GM23338 (cell line): ENCODE results near the gene RIC3. TPM values are rescaled to one million over a fixed set of nuclear protein-coding genes. Genes with fewer than 3 reads are reported as not detected.

Source experiments
- ATAC-seq: fragments of 200-7000 bp; cut with Tn5 transposase; 3 replicates; pipeline ENCODE4 v1.9.1; 2020
- DNase-seq: peaks from one replicate; pipeline ENCODE4 v3.0.0-alpha.2; 2015; ENCODE audit warnings: low spot score
- H2AFZ ChIP-seq: fragments of 200-600 bp; sonication (generic); 2 replicates; pipeline ENCODE4 v1.8.0; 2016; ENCODE audit warnings: antibody characterized with exemption, mild to moderate bottlenecking, moderate library complexity
- H3F3A ChIP-seq: fragments of 200-600 bp; sonication (generic); replicated peaks from 2 replicates; pipeline ENCODE4 v1.8.0; 2017; ENCODE audit warnings: antibody characterized with exemption, mixed run types, low read depth
- H3K27ac ChIP-seq: fragments of 200-600 bp; sonication (generic); 2 replicates; pipeline ENCODE4 v1.6.1; 2016; ENCODE audit warnings: low read depth
- H3K27me3 ChIP-seq: fragments of 200-600 bp; sonication (generic); 2 replicates; pipeline ENCODE4 v1.8.0; 2016; ENCODE audit warnings: mild to moderate bottlenecking, mixed run types, moderate library complexity; ENCODE audit not compliant: insufficient read depth
- H3K36me3 ChIP-seq: fragments of 200-600 bp; sonication (generic); 2 replicates; pipeline ENCODE4 v1.8.0; 2016; ENCODE audit warnings: mild to moderate bottlenecking; ENCODE audit not compliant: insufficient read depth
- H3K4me1 ChIP-seq: fragments of 200-600 bp; sonication (generic); 2 replicates; pipeline ENCODE4 v1.8.0; 2016; ENCODE audit warnings: mild to moderate bottlenecking, moderate library complexity; ENCODE audit not compliant: insufficient read depth
- H3K4me2 ChIP-seq: fragments of 200-600 bp; sonication (generic); 2 replicates; pipeline ENCODE4 v1.7.1; 2017; ENCODE audit warnings: mixed run types
- H3K4me3 ChIP-seq: fragments of 200-600 bp; sonication (generic); 2 replicates; pipeline ENCODE4 v1.6.1; 2016; ENCODE audit warnings: mixed run types
- H3K79me2 ChIP-seq: fragments of 200-600 bp; sonication (generic); replicated peaks from 2 replicates; pipeline ENCODE4 v1.8.0; 2017; ENCODE audit warnings: mild to moderate bottlenecking; ENCODE audit not compliant: insufficient read depth
- H3K9me2 ChIP-seq: fragments of 200-600 bp; sonication (generic); 2 replicates; pipeline ENCODE4 v1.8.0; 2017; ENCODE audit not compliant: insufficient read depth
- H4K20me1 ChIP-seq: fragments of 200-600 bp; sonication (generic); replicated peaks from 2 replicates; pipeline ENCODE4 v1.8.0; 2017; ENCODE audit warnings: mild to moderate bottlenecking; ENCODE audit not compliant: insufficient read depth
- H3K27ac Mint-ChIP-seq: 2 replicates; pipeline ENCODE4 v1.8.0; 2020; ENCODE audit warnings: inconsistent platforms, mild to moderate bottlenecking, moderate library complexity, mixed read lengths
- H3K27me3 Mint-ChIP-seq: 3 replicates; pipeline ENCODE4 v1.8.0; 2022; ENCODE audit warnings: low read depth, mild to moderate bottlenecking, moderate library complexity, mixed read lengths, inconsistent platforms; ENCODE audit not compliant: insufficient read depth, poor library complexity
- H3K36me3 Mint-ChIP-seq: 3 replicates; pipeline ENCODE4 v1.8.0; 2021; ENCODE audit warnings: low read depth, mild to moderate bottlenecking, inconsistent platforms, moderate library complexity, mixed read lengths
- H3K4me1 Mint-ChIP-seq: 3 replicates; pipeline ENCODE4 v1.8.0; 2020; ENCODE audit warnings: mild to moderate bottlenecking, inconsistent platforms, mixed read lengths
- H3K4me3 Mint-ChIP-seq: 3 replicates; pipeline ENCODE4 v1.8.0; 2021; ENCODE audit warnings: moderate library complexity, mild to moderate bottlenecking, inconsistent platforms, mixed read lengths
- H3K9me3 Mint-ChIP-seq: 3 replicates; pipeline ENCODE4 v1.8.0; 2020; ENCODE audit warnings: moderate library complexity, mild to moderate bottlenecking, inconsistent platforms, mixed read lengths
- CREB1 ChIP-seq: fragments of 250-450 bp; sonication (Bioruptor Pico); IDR thresholded peaks from 2 replicates; pipeline ENCODE4 v1.5.0; 2020; ENCODE audit warnings: low read depth, mild to moderate bottlenecking, moderate library complexity
- EZH2phosphoT487 ChIP-seq: fragments of 200-600 bp; sonication (generic); IDR thresholded peaks from one replicate; pipeline ENCODE4 v1.8.1; 2018; ENCODE audit warnings: antibody characterized with exemption; ENCODE audit not compliant: unreplicated experiment
- JUNB ChIP-seq: IDR thresholded peaks from one replicate; pipeline ENCODE4 v1.6.1; 2016; ENCODE audit warnings: antibody characterized with exemption; ENCODE audit not compliant: unreplicated experiment
- NANOG ChIP-seq: IDR thresholded peaks from 2 replicates; pipeline ENCODE4 v1.6.1; 2016; ENCODE audit warnings: antibody characterized with exemption, borderline replicate concordance
- POLR2AphosphoS5 ChIP-seq: IDR thresholded peaks from 2 replicates; pipeline ENCODE4 v1.6.1; 2016; ENCODE audit warnings: antibody characterized with exemption, low read depth
- REST ChIP-seq: IDR thresholded peaks from one replicate; pipeline ENCODE4 v1.6.1; 2018; ENCODE audit warnings: antibody characterized with exemption; ENCODE audit not compliant: unreplicated experiment
- STAT1 ChIP-seq: IDR thresholded peaks from one replicate; pipeline ENCODE4 v1.6.1; 2016; ENCODE audit warnings: antibody characterized with exemption; ENCODE audit not compliant: unreplicated experiment
- ZNF114 ChIP-seq: fragments of 250-450 bp; sonication (Bioruptor Pico); IDR thresholded peaks from 2 replicates; pipeline ENCODE4 v1.5.0; 2020; ENCODE audit warnings: mild to moderate bottlenecking, moderate library complexity
- ZNF462 ChIP-seq: fragments of 250-450 bp; sonication (Bioruptor Pico); IDR thresholded peaks from 2 replicates; pipeline ENCODE4 v1.5.0; 2020; ENCODE audit warnings: mild to moderate bottlenecking, moderate library complexity
- polyA plus RNA-seq: library from polyadenylated mRNA; unstranded; fragments of >200 nt; fragmentation: Nextera tagmentation; extraction: Ambion mirVana; gene quantifications from 2 replicates; pipeline ENCODE4 v1.2.1, GENCODE V29; 2016
- total RNA-seq: library from RNA; depleted of rRNA; stranded (reverse); fragments of >200 nt; shearing (Covaris generic); gene quantifications from 2 replicates; pipeline ENCODE4 v1.2.3, GENCODE V29; 2014
- TF ChIP-seq, protein P1 (sequence below), 2 experiments: fragments of 200-600 bp in 1 of 2; sonication (generic) in 1 of 2; conservative IDR thresholded peaks; 2 replicates each; pipeline versions ENCODE4 v1.5.1 to v1.6.1; 2016 to 2017; ENCODE audit warnings: antibody characterized with exemption in 2 of 2, low read depth in 2 of 2, mild to moderate bottlenecking in 2 of 2, moderate library complexity in 1 of 2
- TF ChIP-seq, protein P2 (sequence below): IDR thresholded peaks from 2 replicates; pipeline ENCODE4 v1.6.1; 2016; ENCODE audit warnings: antibody characterized with exemption

The RIC3 gene
- total and polyA plus RNA-seq, 2 experiments from 2014 or later = 17.8 to 21.3 TPM

GRCh38 chr11:8110396-8110795 is 58.4 kb downstream of the RIC3 start:
- no peak for ATAC-seq
- peaks cover 9% of the 10 kb centered on the region; the same call in 1 of the 2 replicates for H3K36me3 ChIP-seq
- no peaks in the 10 kb centered on the region for H3K4me1 ChIP-seq

More at GRCh38 chr11:8110396-8110795, 58.4 kb downstream of the RIC3 start:
- Mint-ChIP-seq H3K4me1 (no peaks in the 10 kb centered on the region), H3K4me3 (no peak overlapping the region), H3K9me3 (no peaks in the 10 kb centered on the region), H3K36me3 (peaks cover 25% of the 10 kb centered on the region), H3K27ac (no peak overlapping the region), H3K27me3 (peaks cover 3% of the 10 kb centered on the region)
- TF ChIP-seq CREB1 (CRISPR knock-in tag) = no peak
- TF ChIP-seq STAT1 = no peak
- TF ChIP-seq REST = no peak
- no peak for TF ChIP-seq ZNF114 (CRISPR knock-in tag)
- TF ChIP-seq NANOG = no peak
- TF ChIP-seq EZH2phosphoT487 = no peak
- TF ChIP-seq JUNB = no peak
- TF ChIP-seq POLR2AphosphoS5 = no peak
- TF ChIP-seq, protein P1, sequence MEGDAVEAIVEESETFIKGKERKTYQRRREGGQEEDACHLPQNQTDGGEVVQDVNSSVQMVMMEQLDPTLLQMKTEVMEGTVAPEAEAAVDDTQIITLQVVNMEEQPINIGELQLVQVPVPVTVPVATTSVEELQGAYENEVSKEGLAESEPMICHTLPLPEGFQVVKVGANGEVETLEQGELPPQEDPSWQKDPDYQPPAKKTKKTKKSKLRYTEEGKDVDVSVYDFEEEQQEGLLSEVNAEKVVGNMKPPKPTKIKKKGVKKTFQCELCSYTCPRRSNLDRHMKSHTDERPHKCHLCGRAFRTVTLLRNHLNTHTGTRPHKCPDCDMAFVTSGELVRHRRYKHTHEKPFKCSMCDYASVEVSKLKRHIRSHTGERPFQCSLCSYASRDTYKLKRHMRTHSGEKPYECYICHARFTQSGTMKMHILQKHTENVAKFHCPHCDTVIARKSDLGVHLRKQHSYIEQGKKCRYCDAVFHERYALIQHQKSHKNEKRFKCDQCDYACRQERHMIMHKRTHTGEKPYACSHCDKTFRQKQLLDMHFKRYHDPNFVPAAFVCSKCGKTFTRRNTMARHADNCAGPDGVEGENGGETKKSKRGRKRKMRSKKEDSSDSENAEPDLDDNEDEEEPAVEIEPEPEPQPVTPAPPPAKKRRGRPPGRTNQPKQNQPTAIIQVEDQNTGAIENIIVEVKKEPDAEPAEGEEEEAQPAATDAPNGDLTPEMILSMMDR (conservative IDR thresholded peaks at IDR 0.05; ENCODE audit: low read depth in 2 of 2) = no peak
- TF ChIP-seq ZNF462 (CRISPR knock-in tag) = no peak
- TF ChIP-seq, protein P2, sequence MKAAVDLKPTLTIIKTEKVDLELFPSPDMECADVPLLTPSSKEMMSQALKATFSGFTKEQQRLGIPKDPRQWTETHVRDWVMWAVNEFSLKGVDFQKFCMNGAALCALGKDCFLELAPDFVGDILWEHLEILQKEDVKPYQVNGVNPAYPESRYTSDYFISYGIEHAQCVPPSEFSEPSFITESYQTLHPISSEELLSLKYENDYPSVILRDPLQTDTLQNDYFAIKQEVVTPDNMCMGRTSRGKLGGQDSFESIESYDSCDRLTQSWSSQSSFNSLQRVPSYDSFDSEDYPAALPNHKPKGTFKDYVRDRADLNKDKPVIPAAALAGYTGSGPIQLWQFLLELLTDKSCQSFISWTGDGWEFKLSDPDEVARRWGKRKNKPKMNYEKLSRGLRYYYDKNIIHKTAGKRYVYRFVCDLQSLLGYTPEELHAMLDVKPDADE = no peak
- H3K4me2 ChIP-seq = no peak overlapping the region
- no peak for DNase-seq
- no peaks in the 10 kb centered on the region for H3K79me2 ChIP-seq
- no peaks in the 10 kb centered on the region for H3K9me2 ChIP-seq
- H3K4me3 ChIP-seq = no peak overlapping the region
- H3F3A ChIP-seq = no peaks in the 10 kb centered on the region
- H3K27me3 ChIP-seq = no peaks in the 10 kb centered on the region
- no peak overlapping the region for H3K27ac ChIP-seq
- no peak overlapping the region for H2AFZ ChIP-seq
- peaks cover 6% of the 10 kb centered on the region for H4K20me1 ChIP-seq
